GM12878 (cell line): ENCODE results near the gene TYW1. TPM values are rescaled to one million over a fixed set of nuclear protein-coding genes. Genes with fewer than 3 reads are reported as not detected.

Experiments used
- ATAC-seq: fragments of 200-7000 bp; cut with Tn5 transposase; 3 replicates; pipeline ENCODE4 v1.9.1; 2020; ENCODE audit warnings: mild to moderate bottlenecking, moderate library complexity
- BruUV-seq: library from RNA; stranded (reverse); fragments of 400-500 nt; replicated peaks from 2 replicates; lab custom pipeline; 2021; lab: Mats Ljungman, UMichigan
- CTCF ChIA-PET: fragments of 300-600 bp; sonication (Branson Sonifier 250); formaldehyde crosslinking; extraction: SDS; loops from one replicate; lab custom pipeline; 2021; ENCODE audit warnings: inconsistent platforms; lab: Yijun Ruan, JAX
- POLR2A ChIA-PET: fragments of 350-600 bp; formaldehyde crosslinking; extraction: SDS; loops from one replicate; lab custom pipeline; 2021; ENCODE audit warnings: inconsistent platforms; lab: Charles Lee
- RAD21 ChIA-PET: fragments of 300-600 bp; sonication (Branson Sonifier 250); formaldehyde crosslinking; loops from one replicate; lab custom pipeline; 2023; ENCODE audit warnings: antibody characterized with exemption; ENCODE audit not compliant: unreplicated experiment; lab: Charles Lee
- SMC1A ChIA-PET: fragments of 300-600 bp; sonication (Branson Sonifier 250); formaldehyde crosslinking; loops from one replicate; lab custom pipeline; 2023; ENCODE audit not compliant: unreplicated experiment, uncharacterized antibody; lab: Charles Lee
- DNase-seq: peaks from one replicate; pipeline ENCODE4 v3.0.0-alpha.2; 2011; ENCODE audit warnings: low read depth, low spot score
- FAIRE-seq: peaks from 3 replicates; lab custom pipeline; 2011; peaks lifted over from hg19 to GRCh38; lab: Jason Lieb, UNC
- H2AFZ ChIP-seq: 2 replicates; pipeline ENCODE4 v1.6.0; 2011; ENCODE audit warnings: low read depth, low read length, control low read depth; ENCODE audit not compliant: control insufficient read depth
- H3K27ac ChIP-seq: 2 replicates; pipeline ENCODE4 v1.5.1; 2011; ENCODE audit warnings: control low read depth; ENCODE audit not compliant: control insufficient read depth, insufficient read depth
- H3K27me3 ChIP-seq, 2 experiments: replicated peaks in 1 of 2; 2 replicates each; pipeline versions ENCODE4 v1.6.0 to v1.6.1; 2011; ENCODE audit warnings: low read length in 1 of 2; ENCODE audit not compliant: control insufficient read depth in 2 of 2, insufficient read depth in 2 of 2
- H3K36me3 ChIP-seq, 2 experiments: 2 replicates each; pipeline ENCODE4 v1.5.1; 2011; ENCODE audit warnings: low read length in 1 of 2; ENCODE audit not compliant: control insufficient read depth in 2 of 2, insufficient read depth in 2 of 2
- H3K4me1 ChIP-seq: 2 replicates; pipeline ENCODE4 v1.6.1; 2011; ENCODE audit warnings: mild to moderate bottlenecking, low read length, moderate library complexity, mixed read lengths; ENCODE audit not compliant: control insufficient read depth, insufficient read depth
- H3K4me2 ChIP-seq: 2 replicates; pipeline ENCODE4 v1.6.0; 2011; ENCODE audit warnings: control low read depth; ENCODE audit not compliant: control insufficient read depth, insufficient read depth
- H3K4me3 ChIP-seq: fragments of 200-600 bp; sonication (generic); 2 replicates; pipeline ENCODE4 v1.5.1; 2016
- H3K79me2 ChIP-seq: 2 replicates; pipeline ENCODE4 v1.6.0; 2011; ENCODE audit warnings: low read length; ENCODE audit not compliant: control insufficient read depth, insufficient read depth
- H3K9ac ChIP-seq: 2 replicates; pipeline ENCODE4 v1.8.0; 2011; ENCODE audit warnings: low read length, control low read depth, mixed read lengths; ENCODE audit not compliant: control insufficient read depth, insufficient read depth
- H3K9me3 ChIP-seq: replicated peaks from 3 replicates; pipeline ENCODE4 v1.5.1; 2011; ENCODE audit warnings: mild to moderate bottlenecking, low read length; ENCODE audit not compliant: control insufficient read depth, insufficient read depth
- H4K20me1 ChIP-seq: 2 replicates; pipeline ENCODE4 v1.6.0; 2011; ENCODE audit not compliant: control insufficient read depth, insufficient read depth
- BMI1 ChIP-seq: fragments of 450-650 bp; IDR thresholded peaks from 2 replicates; pipeline ENCODE4 v1.6.1; 2016; ENCODE audit warnings: mild to moderate bottlenecking, moderate library complexity, borderline replicate concordance
- EED ChIP-seq: sonication (generic); IDR thresholded peaks from 2 replicates; pipeline ENCODE4 v1.6.1; 2016; ENCODE audit warnings: antibody characterized with exemption, low read depth
- GABPA ChIP-seq: IDR thresholded peaks from 2 replicates; pipeline ENCODE4 v1.6.1; 2014; ENCODE audit warnings: antibody characterized with exemption, low read depth, mild to moderate bottlenecking, inconsistent platforms
- KLF5 ChIP-seq: fragments of 450-650 bp; IDR thresholded peaks from 2 replicates; pipeline ENCODE4 v1.6.1; 2014; ENCODE audit warnings: mild to moderate bottlenecking; ENCODE audit not compliant: partially characterized antibody
- MYC ChIP-seq: IDR thresholded peaks from 2 replicates; pipeline ENCODE4 v1.6.1; 2011; ENCODE audit warnings: mild to moderate bottlenecking, low read length, moderate library complexity, inconsistent platforms; ENCODE audit not compliant: insufficient read depth, insufficient replicate concordance, insufficient read length, severe bottlenecking
- RBBP5 ChIP-seq: fragments of 200-600 bp; sonication (generic); conservative IDR thresholded peaks from 2 replicates; pipeline ENCODE4 v1.6.1; 2016
- RCOR1 ChIP-seq: conservative IDR thresholded peaks from 2 replicates; pipeline ENCODE4 v1.6.1; 2012; ENCODE audit warnings: low read depth, low read length, improper control_type of control experiment
- SIX5 ChIP-seq: IDR thresholded peaks from 2 replicates; pipeline ENCODE4 v1.6.1; 2011; ENCODE audit warnings: mild to moderate bottlenecking, low read depth, low read length, moderate library complexity; ENCODE audit not compliant: severe bottlenecking
- SMAD5 ChIP-seq: IDR thresholded peaks from 2 replicates; pipeline ENCODE4 v1.6.1; 2016; ENCODE audit warnings: antibody characterized with exemption, low read depth
- TARDBP ChIP-seq: IDR thresholded peaks from 2 replicates; pipeline ENCODE4 v1.6.1; 2016; ENCODE audit warnings: borderline replicate concordance
- TCF3 ChIP-seq: IDR thresholded peaks from 2 replicates; pipeline ENCODE4 v1.6.1; 2012; ENCODE audit warnings: low read depth, mild to moderate bottlenecking, low read length, borderline replicate concordance; ENCODE audit not compliant: insufficient read depth
- WRNIP1 ChIP-seq: IDR thresholded peaks from 2 replicates; pipeline ENCODE4 v1.6.1; 2011; ENCODE audit warnings: low read depth, low read length, improper control_type of control experiment, borderline replicate concordance
- ZZZ3 ChIP-seq: IDR thresholded peaks from 2 replicates; pipeline ENCODE4 v1.6.1; 2011; ENCODE audit warnings: low read depth; ENCODE audit not compliant: control insufficient read depth, insufficient read length
- WGBS: methylation state at CpG from one replicate; pipeline ENCODE4 v1.1.6; 2016; ENCODE audit warnings: low lambda C conversion rate; ENCODE audit not compliant: insufficient replicate concordance, insufficient coverage; ENCODE audit errors: missing lambda C conversion rate; 5-methylcytosine and 5-hydroxymethylcytosine counted together
- in situ Hi-C: fragments of 300-500 bp; cut with MboI; formaldehyde crosslinking; loops from 9 replicates; pipeline ENCODE4 v1.14.3; 2018; ENCODE audit warnings: mixed read lengths
- intact Hi-C: fragments of 100-400 bp; cut with micrococcal nuclease; formaldehyde crosslinking; loops from one replicate; pipeline ENCODE4 v1.14.2; 2022; ENCODE audit not compliant: unreplicated experiment
- polyA plus RNA-seq, 11 experiments: library from polyadenylated mRNA; depleted of rRNA in 4 of 11; unstranded in 6 of 11; stranded (reverse) in 5 of 11; fragments of >200 nt; fragmentation: Nextera tagmentation in 4 of 11; fragmentation: Illumina TruSeq in 1 of 11; extraction: Ambion mirVana in 4 of 11; extraction: Trizol in 1 of 11; gene quantifications; 1 replicate in 1 of 11; 2 replicates in 10 of 11; pipeline versions ENCODE4 v1.2.1 to v1.2.3, GENCODE V29; 2011 to 2016; ENCODE audit warnings: inconsistent platforms in 2 of 11, missing spikeins in 2 of 11, low read depth in 1 of 11
- total RNA-seq, 4 experiments: library from RNA; depleted of rRNA in 3 of 4; stranded (reverse); fragments of >200 nt in 3 of 4; fragmentation: Illumina TruSeq in 1 of 4; extraction: Trizol in 1 of 4; gene quantifications; 2 replicates each; pipeline versions ENCODE4 v1.2.1 to v1.2.3, GENCODE V29; 2013 to 2021
- TF ChIP-seq, protein P1 (sequence below): fragments of 450-650 bp; IDR thresholded peaks from 2 replicates; pipeline ENCODE4 v1.6.1; 2017; ENCODE audit warnings: mild to moderate bottlenecking, low read depth, inconsistent platforms; ENCODE audit not compliant: poor library complexity, severe bottlenecking
- TF ChIP-seq, protein P2 (sequence below): IDR thresholded peaks from 2 replicates; pipeline ENCODE4 v1.6.1; 2012; ENCODE audit warnings: low read depth, low read length, improper control_type of control experiment
- TF ChIP-seq, protein P3 (sequence below): IDR thresholded peaks from 2 replicates; pipeline ENCODE4 v1.6.1; 2012; ENCODE audit warnings: low read depth, low read length, improper control_type of control experiment
- TF ChIP-seq, protein P4 (sequence below): IDR thresholded peaks from 2 replicates; pipeline ENCODE4 v1.6.1; 2012; ENCODE audit warnings: improper control_type of control experiment, low read depth, low read length; ENCODE audit not compliant: insufficient replicate concordance

Gene TYW1
- total and polyA plus RNA-seq, 10 of the 15 experiments (the other 5 are each of a cell fraction or from before 2014, with no cell fraction given) = 11.3 to 29.0 (median 18.4) TPM

GRCh38 chr7:67210567-67210966, 213.9 kb downstream of the TYW1 start:
- FAIRE-seq = no peak
- no peaks in the 10 kb centered on the region for H3K27me3 ChIP-seq
- no peaks in the 10 kb centered on the region for H3K36me3 ChIP-seq
- no peak for ATAC-seq
- POLR2A ChIA-PET = no interaction called here
- 97% methylated on average over 3 of the region's 7 CpGs for WGBS
- in situ Hi-C loops = no loop called here
- RAD21 ChIA-PET = no interaction called here
- H2AFZ ChIP-seq = no peak overlapping the region
- intact Hi-C loops = no loop called here
- DNase-seq = no peak
- H3K27ac ChIP-seq = no peak overlapping the region
- no peaks in the 10 kb centered on the region for H3K4me1 ChIP-seq
- BruUV-seq = no TSS peak
- CTCF ChIA-PET = no interaction called here
- H3K9me3 ChIP-seq = no peaks in the 10 kb centered on the region
- no peak overlapping the region for H3K9ac ChIP-seq
- H3K4me2 ChIP-seq = no peak overlapping the region
- H3K4me3 ChIP-seq = no peak overlapping the region
- SMC1A ChIA-PET = no interaction called here
- no peaks in the 10 kb centered on the region for H3K79me2 ChIP-seq
- H4K20me1 ChIP-seq = no peaks in the 10 kb centered on the region
- TF ChIP-seq BMI1 (no peak), TARDBP (no peak), MYC (no peak), RCOR1 (no peak), WRNIP1 (no peak), RBBP5 (no peak), EED (no peak), SIX5 (no peak), ZZZ3 (no peak), SMAD5 (no peak), GABPA (no peak), KLF5 (no peak), TCF3 (no peak)
- TF ChIP-seq, protein P1, sequence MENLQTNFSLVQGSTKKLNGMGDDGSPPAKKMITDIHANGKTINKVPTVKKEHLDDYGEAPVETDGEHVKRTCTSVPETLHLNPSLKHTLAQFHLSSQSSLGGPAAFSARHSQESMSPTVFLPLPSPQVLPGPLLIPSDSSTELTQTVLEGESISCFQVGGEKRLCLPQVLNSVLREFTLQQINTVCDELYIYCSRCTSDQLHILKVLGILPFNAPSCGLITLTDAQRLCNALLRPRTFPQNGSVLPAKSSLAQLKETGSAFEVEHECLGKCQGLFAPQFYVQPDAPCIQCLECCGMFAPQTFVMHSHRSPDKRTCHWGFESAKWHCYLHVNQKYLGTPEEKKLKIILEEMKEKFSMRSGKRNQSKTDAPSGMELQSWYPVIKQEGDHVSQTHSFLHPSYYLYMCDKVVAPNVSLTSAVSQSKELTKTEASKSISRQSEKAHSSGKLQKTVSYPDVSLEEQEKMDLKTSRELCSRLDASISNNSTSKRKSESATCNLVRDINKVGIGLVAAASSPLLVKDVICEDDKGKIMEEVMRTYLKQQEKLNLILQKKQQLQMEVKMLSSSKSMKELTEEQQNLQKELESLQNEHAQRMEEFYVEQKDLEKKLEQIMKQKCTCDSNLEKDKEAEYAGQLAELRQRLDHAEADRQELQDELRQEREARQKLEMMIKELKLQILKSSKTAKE = no peak
- TF ChIP-seq, protein P2, sequence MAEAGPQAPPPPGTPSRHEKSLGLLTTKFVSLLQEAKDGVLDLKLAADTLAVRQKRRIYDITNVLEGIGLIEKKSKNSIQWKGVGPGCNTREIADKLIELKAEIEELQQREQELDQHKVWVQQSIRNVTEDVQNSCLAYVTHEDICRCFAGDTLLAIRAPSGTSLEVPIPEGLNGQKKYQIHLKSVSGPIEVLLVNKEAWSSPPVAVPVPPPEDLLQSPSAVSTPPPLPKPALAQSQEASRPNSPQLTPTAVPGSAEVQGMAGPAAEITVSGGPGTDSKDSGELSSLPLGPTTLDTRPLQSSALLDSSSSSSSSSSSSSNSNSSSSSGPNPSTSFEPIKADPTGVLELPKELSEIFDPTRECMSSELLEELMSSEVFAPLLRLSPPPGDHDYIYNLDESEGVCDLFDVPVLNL = no peak
- TF ChIP-seq, protein P3, sequence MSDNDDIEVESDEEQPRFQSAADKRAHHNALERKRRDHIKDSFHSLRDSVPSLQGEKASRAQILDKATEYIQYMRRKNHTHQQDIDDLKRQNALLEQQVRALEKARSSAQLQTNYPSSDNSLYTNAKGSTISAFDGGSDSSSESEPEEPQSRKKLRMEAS = no peak
- TF ChIP-seq, protein P4, sequence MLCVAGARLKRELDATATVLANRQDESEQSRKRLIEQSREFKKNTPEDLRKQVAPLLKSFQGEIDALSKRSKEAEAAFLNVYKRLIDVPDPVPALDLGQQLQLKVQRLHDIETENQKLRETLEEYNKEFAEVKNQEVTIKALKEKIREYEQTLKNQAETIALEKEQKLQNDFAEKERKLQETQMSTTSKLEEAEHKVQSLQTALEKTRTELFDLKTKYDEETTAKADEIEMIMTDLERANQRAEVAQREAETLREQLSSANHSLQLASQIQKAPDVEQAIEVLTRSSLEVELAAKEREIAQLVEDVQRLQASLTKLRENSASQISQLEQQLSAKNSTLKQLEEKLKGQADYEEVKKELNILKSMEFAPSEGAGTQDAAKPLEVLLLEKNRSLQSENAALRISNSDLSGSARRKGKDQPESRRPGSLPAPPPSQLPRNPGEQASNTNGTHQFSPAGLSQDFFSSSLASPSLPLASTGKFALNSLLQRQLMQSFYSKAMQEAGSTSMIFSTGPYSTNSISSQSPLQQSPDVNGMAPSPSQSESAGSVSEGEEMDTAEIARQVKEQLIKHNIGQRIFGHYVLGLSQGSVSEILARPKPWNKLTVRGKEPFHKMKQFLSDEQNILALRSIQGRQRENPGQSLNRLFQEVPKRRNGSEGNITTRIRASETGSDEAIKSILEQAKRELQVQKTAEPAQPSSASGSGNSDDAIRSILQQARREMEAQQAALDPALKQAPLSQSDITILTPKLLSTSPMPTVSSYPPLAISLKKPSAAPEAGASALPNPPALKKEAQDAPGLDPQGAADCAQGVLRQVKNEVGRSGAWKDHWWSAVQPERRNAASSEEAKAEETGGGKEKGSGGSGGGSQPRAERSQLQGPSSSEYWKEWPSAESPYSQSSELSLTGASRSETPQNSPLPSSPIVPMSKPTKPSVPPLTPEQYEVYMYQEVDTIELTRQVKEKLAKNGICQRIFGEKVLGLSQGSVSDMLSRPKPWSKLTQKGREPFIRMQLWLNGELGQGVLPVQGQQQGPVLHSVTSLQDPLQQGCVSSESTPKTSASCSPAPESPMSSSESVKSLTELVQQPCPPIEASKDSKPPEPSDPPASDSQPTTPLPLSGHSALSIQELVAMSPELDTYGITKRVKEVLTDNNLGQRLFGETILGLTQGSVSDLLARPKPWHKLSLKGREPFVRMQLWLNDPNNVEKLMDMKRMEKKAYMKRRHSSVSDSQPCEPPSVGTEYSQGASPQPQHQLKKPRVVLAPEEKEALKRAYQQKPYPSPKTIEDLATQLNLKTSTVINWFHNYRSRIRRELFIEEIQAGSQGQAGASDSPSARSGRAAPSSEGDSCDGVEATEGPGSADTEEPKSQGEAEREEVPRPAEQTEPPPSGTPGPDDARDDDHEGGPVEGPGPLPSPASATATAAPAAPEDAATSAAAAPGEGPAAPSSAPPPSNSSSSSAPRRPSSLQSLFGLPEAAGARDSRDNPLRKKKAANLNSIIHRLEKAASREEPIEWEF = no peak
